NCI-H2029 treated with DMSO at 0.1 percent for 48 hours (cell line): ENCODE measurements around the gene LPO.

ENCODE experiments used
- DNase-seq: peaks from one replicate; lab custom pipeline; 2025; lab: John Stamatoyannopoulos, UW

Gene LPO

GRCh38 chr17:58318065-58318481 is 79.7 kb downstream of the LPO start:
- no peak for DNase-seq
